HG03571 (cell line): ENCODE data around the gene FKRP.
"Not testable (repeated sequence)": the region's sequence is repeated elsewhere in the genome, so short reads cannot be mapped to it uniquely, and the experiment has no call there.

Experiments
- ATAC-seq: cut with Tn5 transposase; IDR thresholded peaks from one replicate; pipeline ENCODE4 v1.9.1; 2021; ENCODE audit not compliant: unreplicated experiment

FKRP gene, protein sequence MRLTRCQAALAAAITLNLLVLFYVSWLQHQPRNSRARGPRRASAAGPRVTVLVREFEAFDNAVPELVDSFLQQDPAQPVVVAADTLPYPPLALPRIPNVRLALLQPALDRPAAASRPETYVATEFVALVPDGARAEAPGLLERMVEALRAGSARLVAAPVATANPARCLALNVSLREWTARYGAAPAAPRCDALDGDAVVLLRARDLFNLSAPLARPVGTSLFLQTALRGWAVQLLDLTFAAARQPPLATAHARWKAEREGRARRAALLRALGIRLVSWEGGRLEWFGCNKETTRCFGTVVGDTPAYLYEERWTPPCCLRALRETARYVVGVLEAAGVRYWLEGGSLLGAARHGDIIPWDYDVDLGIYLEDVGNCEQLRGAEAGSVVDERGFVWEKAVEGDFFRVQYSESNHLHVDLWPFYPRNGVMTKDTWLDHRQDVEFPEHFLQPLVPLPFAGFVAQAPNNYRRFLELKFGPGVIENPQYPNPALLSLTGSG

DNA sequence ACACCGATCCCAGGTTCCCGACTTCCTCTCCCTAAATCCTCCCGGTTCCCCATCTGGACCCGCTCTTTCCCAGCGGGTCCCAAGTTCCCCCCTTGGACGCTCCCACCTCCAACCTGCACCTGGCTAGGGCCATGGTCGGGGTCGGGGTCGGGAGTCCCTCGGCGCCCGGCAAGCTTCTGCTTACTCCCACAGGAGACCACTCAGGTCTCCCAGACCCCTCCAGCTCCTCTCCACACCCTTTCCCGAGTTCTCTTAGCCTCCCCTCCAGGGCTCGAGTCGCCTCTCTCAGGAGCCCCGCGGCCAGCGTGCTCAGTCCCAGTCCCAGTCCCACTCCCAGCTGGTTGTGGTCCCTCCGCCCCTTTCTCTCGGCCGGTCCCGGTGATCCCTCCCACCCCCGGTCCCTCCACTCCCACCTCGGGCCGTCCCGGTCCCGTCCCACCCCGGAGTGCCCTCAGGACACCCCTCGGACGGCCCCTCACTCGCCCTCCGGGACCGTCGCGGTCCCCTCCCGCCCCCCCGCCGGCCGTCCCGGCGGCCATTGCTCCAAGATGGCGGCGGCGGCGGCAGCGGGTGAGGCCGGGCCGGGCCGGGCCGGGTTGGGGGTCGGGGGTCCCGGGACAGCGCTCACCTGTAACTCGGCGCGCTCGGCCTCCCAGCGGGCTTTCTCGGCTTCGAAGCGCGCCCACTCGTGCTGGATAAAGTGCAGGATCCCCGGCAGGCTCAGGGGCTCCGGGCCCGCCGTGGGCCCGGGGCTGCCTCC lies at the start of gene FKRP:
TSS of gene FKRP (plus strand) at position 537 of the 760 bp plus-strand sequence. CDS start 9,394 bp downstream, outside the sequence.
- peak; percentile 42 for ATAC-seq

DNA sequence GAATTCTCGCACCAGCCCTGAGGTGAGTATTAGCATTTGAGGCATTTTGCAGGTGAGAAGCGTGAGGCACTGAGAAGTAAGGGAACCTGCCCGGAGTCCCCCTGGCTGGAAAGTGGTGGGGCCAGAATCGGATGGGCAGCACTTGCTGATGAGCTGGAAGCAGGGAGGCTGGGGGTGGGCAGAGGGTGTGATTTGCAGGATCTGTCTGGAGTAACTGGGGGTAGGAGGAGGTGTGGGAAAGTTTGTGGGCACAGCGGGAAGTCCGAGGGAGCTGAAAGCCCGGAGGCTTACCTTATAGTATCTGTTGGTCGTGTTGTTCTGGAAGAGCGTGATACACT lies 49.0 kb upstream of the FKRP start:
- ATAC-seq, result no peak

DNA sequence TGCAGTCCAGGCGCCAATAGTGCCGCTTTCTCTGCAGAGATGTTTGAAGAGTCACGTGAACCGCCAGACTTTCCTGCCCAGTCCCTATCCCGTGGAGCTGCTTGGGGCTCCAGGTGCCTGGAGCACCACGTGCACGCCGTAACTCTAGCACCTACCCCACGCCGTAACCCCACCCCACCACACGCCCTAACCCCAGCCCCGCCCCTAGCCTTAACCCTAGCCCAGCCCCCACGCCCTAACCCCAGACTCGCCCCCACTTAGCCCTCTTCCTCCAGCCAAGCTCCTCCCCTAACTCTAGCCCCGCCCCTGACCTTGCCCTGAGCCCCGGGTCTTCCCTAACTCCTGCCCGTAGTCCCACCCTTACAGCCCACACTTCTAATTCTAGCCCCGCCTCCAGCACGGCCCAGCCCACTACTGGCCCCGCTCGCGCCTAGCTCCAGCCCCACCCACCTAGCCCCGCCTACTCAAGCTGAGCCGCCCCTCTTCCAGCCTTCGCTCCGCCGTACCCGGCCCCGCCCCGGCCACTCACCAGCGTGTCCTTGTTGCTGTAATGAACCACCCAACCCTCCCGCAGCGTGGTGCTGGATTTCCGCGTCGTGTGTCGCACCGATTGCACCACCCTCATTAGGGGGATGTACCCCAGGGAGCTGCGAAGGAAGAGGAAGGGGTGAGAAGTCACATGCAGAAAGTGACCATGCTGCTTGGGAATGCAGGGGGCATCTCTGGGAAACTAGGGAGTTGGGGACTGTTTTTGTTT lies 48.5 kb upstream of the FKRP start:
- no peak for ATAC-seq

DNA sequence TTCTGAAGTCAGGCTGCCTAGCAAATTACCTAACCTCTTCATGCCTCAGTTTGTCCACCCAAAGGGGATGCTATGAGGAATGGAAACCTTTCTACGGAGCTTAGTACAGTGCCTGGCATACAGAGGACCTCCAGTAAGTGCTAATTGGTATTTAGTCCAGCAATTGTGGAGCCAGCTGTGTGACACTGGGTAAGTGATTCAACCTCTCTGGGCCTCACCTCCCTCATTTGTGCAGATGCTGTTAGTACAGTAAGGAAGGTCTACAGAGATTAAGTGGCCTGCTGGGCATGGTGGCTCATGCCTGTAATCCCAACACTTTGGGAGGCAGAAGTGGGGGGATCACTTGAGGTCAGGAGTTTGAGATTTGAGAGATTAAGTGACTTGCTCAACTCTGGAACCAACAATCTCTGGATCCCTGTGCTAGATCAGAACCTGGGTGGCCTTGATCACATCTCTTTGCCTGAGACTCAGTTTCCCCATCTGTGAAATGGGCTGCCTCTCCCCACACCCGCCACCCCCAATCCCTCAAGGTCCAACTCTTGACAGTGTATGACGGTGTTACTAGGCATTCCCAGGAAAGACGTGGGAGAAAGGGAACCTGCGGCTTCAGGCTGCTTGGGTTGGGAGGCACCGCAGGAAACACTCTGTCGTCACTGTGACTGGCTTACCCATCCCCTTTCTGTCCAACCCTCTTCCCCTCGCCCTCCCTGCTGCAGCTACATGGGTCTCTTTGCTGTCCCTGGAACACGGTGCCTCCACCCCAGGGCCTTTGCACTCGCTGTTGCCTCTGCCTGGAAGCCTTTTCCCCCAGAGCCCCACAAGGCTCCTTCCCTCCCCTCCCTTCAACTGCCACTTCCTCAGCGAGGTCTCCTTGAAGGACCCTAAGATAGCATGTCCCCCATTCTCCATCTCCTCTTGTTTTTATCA lies 47.2 kb upstream of the FKRP start:
- no peak for ATAC-seq

DNA sequence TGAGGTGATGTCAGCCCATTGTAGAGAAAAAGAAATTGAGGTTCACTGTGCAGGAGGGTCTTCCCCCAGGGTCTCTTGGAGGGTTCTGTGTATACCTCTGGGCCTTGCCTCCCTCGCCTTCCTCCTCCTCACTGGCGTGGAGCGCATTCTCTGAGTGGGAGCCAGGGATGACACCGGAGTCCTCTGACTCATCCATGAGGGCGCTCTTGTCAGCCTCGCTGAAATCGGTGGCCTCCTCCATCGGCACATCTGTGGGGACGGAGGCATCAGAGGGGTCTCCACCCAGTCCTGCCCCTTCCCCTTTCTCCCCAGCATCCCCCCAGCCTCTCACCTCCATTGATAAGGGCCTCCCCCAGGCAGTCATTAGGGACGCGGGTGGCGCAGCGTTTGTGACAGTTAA lies 45.2 kb upstream of the FKRP start:
- ATAC-seq, result no peak

DNA sequence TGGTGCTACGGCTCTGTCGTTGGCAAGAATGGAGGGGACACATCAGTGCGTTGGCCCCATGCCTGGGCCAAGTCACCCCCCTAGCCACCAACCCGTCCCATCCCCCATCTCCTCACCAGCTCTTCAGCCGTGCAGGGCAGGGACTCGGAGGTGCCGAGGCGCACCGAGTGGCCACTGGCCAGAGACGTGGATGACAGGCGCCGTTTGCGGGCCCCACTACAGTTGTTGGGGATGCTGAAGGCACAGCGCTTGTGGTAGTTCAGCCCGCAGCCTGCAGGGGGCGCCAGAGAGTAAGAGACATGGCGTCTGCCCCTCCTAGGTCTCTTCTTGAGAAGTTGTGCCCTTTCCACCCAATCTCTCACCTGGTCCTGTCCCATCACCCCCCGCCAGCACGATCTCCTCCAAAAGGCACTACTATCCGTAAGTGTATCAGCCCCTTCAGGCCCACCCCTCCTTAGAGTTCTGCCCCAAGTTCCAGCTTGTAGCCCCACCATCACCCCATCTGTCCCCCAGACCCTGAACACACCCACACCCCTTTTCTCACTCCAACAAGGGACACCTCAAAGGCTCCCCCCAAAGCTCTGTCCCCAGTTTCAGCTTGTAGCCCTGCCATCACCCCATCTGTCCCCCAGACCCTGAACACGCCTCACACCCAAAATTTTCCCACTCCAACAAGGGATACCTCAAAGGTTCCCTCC lies 41.3 kb upstream of the FKRP start:
- no peak for ATAC-seq

DNA sequence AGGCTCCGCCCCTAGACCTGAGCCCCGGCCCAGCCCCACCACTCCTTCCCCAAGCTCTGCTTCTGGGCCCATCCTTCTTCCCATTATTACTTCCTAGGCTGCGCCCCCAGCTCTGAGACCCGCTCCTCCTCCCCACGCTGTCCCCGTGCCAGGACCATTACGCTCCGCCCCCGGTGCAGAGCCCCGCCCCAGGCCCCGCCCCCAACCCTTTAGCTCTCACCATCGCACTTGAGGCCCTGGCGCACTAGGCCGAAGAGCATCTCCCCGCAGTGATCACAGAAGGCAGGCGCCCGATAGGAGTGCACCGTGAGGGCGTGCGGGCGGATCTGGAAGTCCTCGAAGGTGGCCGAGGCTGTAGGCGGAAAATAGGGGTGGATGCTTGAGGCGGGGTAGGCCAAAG lies 35.2 kb upstream of the FKRP start:
- no peak for ATAC-seq

DNA sequence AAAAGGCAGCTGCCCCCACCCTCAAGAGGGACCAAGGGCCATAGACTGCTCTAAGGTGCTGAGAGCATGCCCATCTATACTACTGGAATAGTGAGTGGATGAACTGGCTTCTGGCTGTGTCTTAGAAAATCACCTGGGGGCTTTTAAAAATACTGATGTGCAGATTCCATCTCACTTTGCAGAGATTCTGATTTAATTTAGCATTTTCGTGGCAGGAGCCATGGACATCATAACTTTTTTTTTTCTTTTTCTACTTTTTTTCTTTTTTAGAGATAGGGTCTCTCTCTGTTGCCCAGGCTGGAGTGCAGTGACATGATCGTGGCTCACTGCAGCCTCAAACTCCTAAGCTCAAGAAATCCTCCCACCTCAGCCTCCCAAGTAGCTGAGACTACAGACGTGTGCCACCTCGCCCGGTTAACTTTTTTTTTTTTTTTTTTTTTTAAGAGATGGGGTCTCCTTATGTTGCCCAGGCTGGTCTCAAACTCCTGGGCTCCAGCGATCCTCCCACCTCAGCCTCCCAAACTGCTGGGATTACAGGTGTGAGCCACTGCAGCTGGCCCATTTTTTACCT lies 33.0 kb upstream of the FKRP start:
- ATAC-seq, result not testable (repeated sequence)

DNA sequence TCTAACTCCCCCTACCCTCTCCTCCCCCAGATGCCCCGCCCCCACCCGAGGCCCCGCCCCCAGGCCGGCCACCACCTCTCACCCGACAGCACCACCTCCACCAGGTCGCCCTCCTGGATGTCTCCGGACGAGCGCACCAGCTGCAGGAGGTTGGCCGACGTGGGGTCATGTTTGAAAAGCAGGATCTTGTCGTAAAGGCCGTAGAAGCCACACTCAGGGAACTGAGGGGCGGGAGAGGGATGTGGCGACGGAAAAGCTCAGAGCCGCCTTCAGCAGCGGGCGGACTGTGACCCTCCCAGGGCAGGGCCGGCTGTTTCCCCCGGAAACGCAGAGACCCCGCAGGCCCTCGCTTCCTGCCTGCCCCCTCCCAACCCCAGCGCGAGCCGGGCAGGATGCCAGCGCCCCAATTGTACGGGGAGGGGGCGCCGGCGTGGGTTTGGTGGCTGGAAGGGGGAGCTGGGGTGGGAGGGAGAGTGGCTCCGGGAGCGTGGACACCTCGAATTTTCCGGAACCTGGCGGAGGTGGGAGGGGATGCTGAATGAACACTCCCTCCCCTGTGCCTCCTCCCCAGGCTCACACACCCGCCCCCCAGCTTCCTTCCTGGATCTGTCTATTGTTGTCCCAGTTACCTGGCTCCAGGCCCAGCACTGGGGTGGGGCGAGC lies 31.9 kb upstream of the FKRP start:
- no peak for ATAC-seq

DNA sequence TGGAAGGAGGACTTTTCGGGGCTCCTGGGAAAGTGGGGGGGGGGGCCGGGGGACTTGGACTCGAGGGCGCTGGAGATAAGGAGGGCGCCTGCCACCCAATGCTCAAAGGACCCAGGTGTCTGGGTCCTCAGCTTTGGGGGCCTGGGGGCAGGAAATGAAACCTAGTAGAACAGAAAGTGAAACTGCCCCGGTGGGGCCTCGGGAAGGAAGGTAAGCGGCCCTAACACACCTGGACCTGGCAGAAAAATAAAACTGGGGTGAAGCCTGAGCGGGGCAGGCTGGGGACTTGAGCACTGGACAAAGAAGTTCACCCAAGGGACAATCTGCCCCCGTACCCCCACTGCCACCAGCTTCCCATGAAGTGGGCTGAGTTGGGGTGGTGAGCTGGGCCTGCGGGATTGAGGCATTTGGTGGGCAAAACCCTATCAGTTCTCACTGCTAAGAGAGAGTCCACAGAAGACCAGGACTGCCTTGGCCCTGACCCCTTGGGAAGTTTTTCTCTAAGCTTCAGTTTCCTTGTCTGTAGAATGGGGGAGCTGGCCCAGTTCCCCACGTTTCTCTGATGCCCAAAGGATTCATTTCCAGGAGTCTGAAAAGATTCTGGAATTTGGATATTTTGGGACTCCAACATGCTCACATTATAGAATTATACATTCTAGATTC lies 31.3 kb upstream of the FKRP start:
- ATAC-seq, result no peak

DNA sequence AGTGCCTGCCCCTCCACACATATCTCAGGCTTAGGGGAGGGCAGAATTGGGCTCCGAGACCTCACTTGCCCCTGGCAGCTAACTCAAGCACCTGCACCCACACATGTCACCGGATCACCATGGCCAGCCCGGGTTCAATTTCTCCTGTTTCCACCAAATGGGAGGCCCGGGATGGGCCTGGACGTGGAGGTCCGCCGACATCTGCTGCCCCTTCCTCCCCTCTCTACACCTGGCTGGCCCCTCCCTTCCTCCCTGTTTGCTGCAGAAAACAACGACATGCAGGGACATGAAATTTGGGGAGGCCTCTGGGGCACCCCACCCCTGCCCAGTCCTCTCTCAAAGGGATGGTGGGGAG lies 30.3 kb upstream of the FKRP start:
- no peak for ATAC-seq

DNA sequence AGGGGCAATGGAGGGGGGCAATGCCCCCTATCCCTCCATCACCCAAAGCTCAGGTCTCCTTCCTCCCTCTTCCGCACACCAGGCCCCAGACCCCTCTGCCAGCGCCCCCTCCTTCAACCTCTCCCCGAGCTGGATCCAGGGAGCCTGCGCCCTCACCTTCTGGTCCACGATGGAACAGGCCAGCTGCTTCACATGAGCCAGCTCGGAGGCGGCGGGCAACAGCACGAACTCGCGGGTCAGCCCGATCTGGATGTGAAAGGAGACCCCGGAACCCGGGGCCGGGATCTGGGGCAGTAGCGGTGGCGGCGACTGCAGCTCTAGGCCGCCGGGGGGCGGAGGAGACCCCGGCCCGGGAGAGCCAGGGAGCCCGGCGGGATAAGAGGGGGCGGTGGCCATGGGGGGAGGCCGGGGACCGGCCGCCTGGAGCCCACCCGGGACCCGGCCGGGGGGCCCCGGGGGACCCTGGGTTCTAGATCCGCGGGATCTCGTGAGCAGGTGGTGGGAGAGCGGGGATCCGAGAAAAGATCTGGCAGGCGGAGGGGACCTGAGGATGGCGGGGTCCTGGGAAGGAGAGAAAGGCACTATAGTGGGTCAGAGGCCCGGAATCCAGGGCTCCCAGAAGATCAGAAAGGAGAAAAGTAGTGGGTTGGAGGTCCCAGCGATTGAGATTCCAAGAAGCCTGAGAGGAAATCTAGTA lies 29.7 kb upstream of the FKRP start:
- ATAC-seq, result no peak

DNA sequence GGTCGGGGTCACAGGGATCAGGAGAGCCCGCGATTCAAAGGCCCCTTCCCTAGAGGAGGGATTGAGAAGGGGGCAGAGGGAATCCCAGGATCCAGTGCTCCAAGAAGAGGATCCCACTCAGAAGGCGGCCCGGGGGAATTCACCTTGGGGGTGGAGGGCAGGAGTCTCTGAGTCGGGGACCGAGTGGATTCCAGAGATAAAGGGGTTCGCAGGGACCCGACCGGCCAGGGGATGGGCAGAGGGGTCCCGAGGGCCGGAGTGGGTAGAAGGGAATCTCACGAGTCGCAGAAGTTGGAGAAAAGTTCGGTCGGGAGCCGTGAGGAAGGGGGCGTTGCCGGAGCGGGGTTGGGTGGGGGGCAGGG lies 29.2 kb upstream of the FKRP start:
- no peak for ATAC-seq

DNA sequence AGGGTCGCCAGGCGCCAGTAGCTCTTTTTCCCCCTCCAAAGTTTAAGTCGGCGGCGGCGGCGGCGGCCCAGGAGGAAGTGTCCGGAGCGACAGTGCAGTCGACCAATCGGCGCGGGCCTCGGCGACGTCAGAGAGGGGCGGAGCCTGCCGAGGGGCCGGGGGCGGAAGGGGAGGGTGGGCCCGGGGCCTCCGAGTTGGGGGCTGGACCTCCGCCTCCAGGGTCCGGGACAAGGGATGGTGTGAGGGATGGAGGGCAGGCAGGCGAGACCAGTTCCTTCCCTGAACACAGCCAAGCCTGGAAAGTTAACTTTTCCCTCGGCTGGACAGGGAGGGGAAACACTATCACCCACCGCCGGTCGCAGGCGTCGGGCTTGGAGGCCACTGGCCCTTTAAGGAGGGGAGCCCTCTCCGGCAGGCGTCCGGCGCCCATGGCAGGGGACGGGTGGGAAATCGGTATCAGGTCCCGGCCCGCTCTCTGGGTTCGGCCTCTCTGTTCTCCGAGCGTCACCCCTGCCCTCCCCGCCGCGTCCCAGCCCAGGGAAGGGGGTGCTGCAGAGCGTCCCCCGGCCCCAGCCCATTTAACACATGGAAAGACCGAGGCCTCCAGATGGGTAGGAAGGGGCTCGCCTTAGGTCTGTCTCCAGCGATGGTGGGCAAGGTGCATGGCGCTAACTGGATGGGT lies 28.7 kb upstream of the FKRP start, which contains the start of gene PRKD2:
TSS of gene PRKD2 (minus strand) at position 81 of the 682 bp plus-strand sequence. CDS start 744 bp downstream, outside the sequence.
- ATAC-seq, result no peak

DNA sequence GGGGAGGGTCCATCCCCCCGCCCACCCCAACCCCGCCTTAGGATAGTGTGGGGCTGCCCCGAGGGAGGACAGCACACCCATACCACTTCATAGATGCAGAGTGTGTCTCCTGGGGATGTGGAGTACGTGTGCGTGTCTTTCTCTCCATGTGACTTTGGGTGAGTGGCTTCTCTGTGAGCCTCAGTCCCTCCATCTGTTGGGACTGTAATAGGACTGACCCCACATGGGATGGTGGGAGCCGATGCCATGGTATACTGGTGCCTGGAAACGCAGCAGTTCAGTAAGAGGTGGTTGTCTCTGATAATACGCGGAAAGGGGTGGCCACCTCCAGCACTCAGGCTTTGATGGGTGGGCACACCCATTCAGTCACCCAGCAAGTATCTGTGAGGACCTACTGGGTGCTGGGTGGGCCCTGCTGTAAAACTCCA lies 28.1 kb upstream of the FKRP start:
- no peak for ATAC-seq

DNA sequence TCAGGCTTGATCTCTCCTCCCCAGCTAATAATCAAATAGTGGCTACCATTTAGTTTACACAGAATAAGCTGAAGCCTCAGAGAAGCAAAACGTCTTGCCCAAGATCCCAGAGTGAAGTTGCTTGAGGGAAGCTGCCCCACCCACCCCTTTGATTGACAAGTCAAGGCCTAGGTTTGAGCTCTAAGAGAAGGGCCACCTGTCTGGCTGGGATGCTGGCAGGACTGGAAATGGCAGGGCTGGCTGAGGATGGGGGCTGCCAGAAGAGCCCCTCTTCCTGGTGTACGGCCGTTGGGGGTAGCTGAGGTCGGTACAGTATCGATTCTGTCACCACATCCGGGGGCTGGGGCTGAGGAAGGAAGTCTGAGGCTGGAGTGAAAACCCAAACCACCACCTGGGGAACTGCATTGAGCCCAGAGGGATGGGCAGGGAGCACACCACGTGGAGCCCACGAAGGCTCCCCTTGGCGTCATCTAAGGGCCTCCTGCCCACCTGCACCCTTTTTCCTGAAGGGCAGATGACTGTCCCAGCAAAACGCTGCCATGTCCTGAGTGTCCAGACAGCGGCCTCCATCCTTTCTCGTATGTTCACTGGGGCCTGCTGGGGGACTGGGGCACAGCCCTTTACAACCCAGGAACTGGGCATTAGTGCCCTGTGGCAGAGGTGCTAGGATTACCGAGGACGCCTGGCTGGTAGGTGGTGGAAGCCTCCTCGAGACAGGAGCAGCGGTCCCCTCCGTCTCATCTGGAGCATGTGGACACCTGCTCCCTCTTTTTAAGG lies 27.5 kb upstream of the FKRP start:
- no peak for ATAC-seq
